KMS-11 (cell line): ENCODE measurements around the gene CPE.

Experiments used
- H2AFZ ChIP-seq: fragments of 200-600 bp; sonication (generic); 2 replicates; pipeline ENCODE4 v1.6.1; 2016; ENCODE audit warnings: antibody characterized with exemption, mixed run types, low read depth
- H3K27ac ChIP-seq: fragments of 200-600 bp; sonication (generic); 2 replicates; pipeline ENCODE4 v1.6.1; 2016; ENCODE audit warnings: mild to moderate bottlenecking, mixed run types
- H3K27me3 ChIP-seq: fragments of 200-600 bp; sonication (generic); 2 replicates; pipeline ENCODE4 v1.6.1; 2017; ENCODE audit warnings: mild to moderate bottlenecking, low read depth, mixed run types, moderate library complexity; ENCODE audit not compliant: insufficient read depth
- H3K36me3 ChIP-seq: fragments of 200-600 bp; sonication (generic); 2 replicates; pipeline ENCODE4 v1.6.1; 2017; ENCODE audit warnings: mild to moderate bottlenecking, mixed run types; ENCODE audit not compliant: insufficient read depth
- H3K4me1 ChIP-seq: fragments of 200-600 bp; sonication (generic); 2 replicates; pipeline ENCODE4 v1.6.1; 2016; ENCODE audit warnings: mild to moderate bottlenecking, low read depth, mixed run types; ENCODE audit not compliant: poor library complexity, severe bottlenecking
- H3K4me2 ChIP-seq: fragments of 200-600 bp; sonication (generic); 2 replicates; pipeline ENCODE4 v1.7.0; 2016; ENCODE audit warnings: mild to moderate bottlenecking, mixed run types
- H3K4me3 ChIP-seq: fragments of 200-600 bp; sonication (generic); IDR thresholded peaks from 2 replicates; pipeline ENCODE4 v1.6.1; 2017; ENCODE audit warnings: low read depth, low read length, mixed read lengths; ENCODE audit not compliant: insufficient read depth
- H3K79me2 ChIP-seq: fragments of 200-600 bp; sonication (generic); 2 replicates; pipeline ENCODE4 v1.6.1; 2016; ENCODE audit warnings: low read depth, mixed run types; ENCODE audit not compliant: insufficient read depth
- H3K9ac ChIP-seq: fragments of 200-600 bp; sonication (generic); 2 replicates; pipeline ENCODE4 v1.6.1; 2016; ENCODE audit warnings: mild to moderate bottlenecking, mixed run types
- H4K20me1 ChIP-seq: fragments of 200-600 bp; sonication (generic); 2 replicates; pipeline ENCODE4 v1.6.1; 2016; ENCODE audit warnings: mild to moderate bottlenecking, mixed run types; ENCODE audit not compliant: insufficient read depth
- TF ChIP-seq, protein P1 (sequence below): fragments of 200-600 bp; sonication (generic); conservative IDR thresholded peaks from 2 replicates; pipeline ENCODE4 v1.6.1; 2017; ENCODE audit warnings: low read depth, mild to moderate bottlenecking, antibody characterized with exemption, low read length, moderate library complexity, mixed read lengths

Gene CPE

GRCh38 chr4:165403048-165403447 lies 24.2 kb downstream of the CPE start:
- Histone ChIP-seq H3K4me1 (no peaks in the 10 kb centered on the region), H4K20me1 (no peaks in the 10 kb centered on the region), H3K9ac (no peak overlapping the region), H3K4me2 (no peak overlapping the region), H3K27me3 (no peaks in the 10 kb centered on the region), H2AFZ (no peak overlapping the region), H3K79me2 (no peaks in the 10 kb centered on the region), H3K27ac (no peak overlapping the region), H3K4me3 (no peak overlapping the region), H3K36me3 (no peaks in the 10 kb centered on the region)
- TF ChIP-seq, protein P1, sequence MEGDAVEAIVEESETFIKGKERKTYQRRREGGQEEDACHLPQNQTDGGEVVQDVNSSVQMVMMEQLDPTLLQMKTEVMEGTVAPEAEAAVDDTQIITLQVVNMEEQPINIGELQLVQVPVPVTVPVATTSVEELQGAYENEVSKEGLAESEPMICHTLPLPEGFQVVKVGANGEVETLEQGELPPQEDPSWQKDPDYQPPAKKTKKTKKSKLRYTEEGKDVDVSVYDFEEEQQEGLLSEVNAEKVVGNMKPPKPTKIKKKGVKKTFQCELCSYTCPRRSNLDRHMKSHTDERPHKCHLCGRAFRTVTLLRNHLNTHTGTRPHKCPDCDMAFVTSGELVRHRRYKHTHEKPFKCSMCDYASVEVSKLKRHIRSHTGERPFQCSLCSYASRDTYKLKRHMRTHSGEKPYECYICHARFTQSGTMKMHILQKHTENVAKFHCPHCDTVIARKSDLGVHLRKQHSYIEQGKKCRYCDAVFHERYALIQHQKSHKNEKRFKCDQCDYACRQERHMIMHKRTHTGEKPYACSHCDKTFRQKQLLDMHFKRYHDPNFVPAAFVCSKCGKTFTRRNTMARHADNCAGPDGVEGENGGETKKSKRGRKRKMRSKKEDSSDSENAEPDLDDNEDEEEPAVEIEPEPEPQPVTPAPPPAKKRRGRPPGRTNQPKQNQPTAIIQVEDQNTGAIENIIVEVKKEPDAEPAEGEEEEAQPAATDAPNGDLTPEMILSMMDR: no peak

DNA sequence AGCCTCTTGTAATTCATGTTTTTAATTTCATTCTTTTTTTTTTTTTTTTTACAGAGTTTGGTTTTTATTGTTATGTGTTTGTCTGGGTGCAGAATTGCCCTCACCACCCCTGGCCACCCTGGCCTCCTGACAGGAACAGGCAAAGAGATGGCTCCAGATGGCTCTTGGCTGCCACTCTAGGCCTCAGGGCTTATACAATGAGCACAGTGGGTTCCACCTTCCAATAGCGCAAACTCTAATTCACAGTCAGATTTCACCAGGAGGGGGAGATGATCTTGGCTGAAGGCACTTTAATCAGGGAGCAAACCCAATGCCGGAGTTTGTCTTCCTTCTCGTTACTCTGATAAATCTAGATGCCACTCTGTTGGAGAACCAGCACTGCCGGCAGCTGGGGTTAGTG lies 24.8 kb downstream of the CPE start:
- Histone ChIP-seq H3K27me3 (no peaks in the 10 kb centered on the region), H3K36me3 (no peaks in the 10 kb centered on the region), H4K20me1 (no peaks in the 10 kb centered on the region), H3K9ac (no peak overlapping the region), H3K4me2 (no peak overlapping the region), H2AFZ (no peak overlapping the region), H3K79me2 (no peaks in the 10 kb centered on the region), H3K4me3 (no peak overlapping the region), H3K27ac (no peak overlapping the region), H3K4me1 (no peaks in the 10 kb centered on the region)
- TF ChIP-seq, protein P1: no peak

- H3K4me2 ChIP-seq: no peak overlapping the region
- H3K4me3 ChIP-seq: no peak overlapping the region
- H3K4me1 ChIP-seq: no peaks in the 10 kb centered on the region
- H3K27me3 ChIP-seq: no peaks in the 10 kb centered on the region
- no peaks in the 10 kb centered on the region for H3K79me2 ChIP-seq
- TF ChIP-seq, protein P1: no peak
- no peaks in the 10 kb centered on the region for H4K20me1 ChIP-seq
- no peaks in the 10 kb centered on the region for H3K36me3 ChIP-seq
- no peak overlapping the region for H3K9ac ChIP-seq
- H2AFZ ChIP-seq: no peak overlapping the region
- no peak overlapping the region for H3K27ac ChIP-seq
Observed at GRCh38 chr4:165404080-165404479, 25.3 kb downstream of the CPE start.

DNA sequence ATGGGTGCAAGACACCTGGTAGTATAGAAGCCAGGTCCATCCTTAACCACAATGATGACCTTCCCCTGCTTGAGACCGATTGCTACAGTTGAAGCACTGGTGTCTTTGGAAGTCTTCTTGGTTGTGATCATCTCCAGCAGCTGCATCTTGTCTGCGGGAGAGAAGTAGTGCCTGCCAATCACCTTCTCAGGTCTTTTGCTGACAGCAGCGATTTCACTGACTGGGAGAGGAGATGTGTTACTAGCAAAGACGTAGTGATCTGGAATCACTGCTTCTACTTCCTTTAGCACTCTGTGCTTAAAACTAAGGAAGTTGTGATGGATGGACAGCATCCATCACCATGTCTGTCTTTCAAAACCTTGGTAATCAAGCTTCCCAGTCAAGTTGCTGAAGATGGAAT lies 25.9 kb downstream of the CPE start:
- Histone ChIP-seq H2AFZ (no peak overlapping the region), H3K27me3 (no peaks in the 10 kb centered on the region), H3K9ac (no peak overlapping the region)

More for the DNA sequence above, 25.9 kb downstream of the CPE start:
- Histone ChIP-seq H3K4me3 (no peak overlapping the region), H3K4me2 (no peak overlapping the region), H3K79me2 (no peaks in the 10 kb centered on the region), H4K20me1 (no peaks in the 10 kb centered on the region), H3K27ac (no peak overlapping the region), H3K4me1 (no peaks in the 10 kb centered on the region), H3K36me3 (no peaks in the 10 kb centered on the region)
- TF ChIP-seq, protein P1: no peak
